ENCODE data around the gene TRIM41.
"Not testable (repeated sequence)": the region's sequence is repeated elsewhere in the genome, so short reads cannot be mapped to it uniquely, and the experiment has no call there.

TRIM41 gene

GRCh38 chr5:181193656-181194055 lies 29.4 kb upstream of the TRIM41 start:
- no peak for DNase-seq

- DNase-seq = no peak
These were observed 28.4 kb upstream of the TRIM41 start for GRCh38 chr5:181194489-181195248.

DNA sequence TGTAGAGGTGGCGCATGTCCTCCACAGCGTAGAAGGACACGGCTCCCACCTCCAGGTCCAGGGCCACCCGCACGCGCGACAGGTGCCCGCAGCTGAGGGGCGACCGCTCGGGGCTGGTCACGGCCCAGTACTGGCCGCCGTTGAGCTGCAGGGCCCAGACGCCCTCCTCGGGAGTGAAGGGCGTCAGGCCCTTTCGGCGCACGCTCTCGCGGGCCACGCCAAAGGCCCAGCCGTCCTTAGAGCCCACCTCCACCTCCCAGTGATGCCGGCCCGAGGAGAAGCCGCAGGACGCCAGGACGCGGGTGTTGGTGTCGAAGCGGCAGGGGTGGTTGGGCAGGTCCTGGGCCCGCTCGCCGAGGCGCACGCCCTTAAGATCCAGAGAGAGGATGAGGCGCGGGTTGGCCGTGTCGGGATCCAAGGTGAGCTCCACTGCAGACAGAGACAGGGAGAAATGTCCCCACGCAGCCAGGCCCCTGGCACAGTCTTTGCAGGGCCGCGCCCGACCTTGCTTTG lies 27.8 kb upstream of the TRIM41 start:
- no peak for DNase-seq

DNA sequence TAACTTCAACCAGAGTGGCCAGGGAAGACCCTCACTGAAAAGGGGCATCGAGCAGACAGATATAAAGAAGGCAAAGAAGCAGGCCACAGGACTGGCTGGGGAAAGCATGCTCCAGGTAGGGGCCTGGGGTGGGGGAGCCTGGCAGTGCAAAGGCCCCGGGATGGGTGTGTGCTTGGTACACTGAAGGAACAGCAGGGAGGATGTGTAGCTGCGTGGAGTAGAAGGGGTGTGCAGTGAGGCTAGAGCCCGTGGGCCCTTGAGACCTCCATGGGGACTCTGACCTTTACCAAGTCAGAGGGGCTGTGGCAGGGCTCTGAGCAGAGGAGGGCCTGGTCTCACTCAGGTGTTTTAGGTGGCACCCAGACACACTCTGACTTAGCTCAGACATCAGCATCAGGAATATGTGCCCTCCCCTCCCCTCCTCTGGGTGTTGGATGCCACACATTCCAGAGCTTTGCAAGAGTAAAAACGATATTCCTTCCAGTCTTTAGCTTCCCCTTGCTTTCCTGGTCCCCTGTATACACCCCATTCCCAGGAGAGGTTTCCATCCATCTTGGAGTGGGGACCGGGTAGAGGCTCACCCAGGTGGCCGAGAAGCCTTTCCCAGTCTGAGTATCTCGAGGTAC lies 25.6 kb upstream of the TRIM41 start:
- DNase-seq = no peak

DNA sequence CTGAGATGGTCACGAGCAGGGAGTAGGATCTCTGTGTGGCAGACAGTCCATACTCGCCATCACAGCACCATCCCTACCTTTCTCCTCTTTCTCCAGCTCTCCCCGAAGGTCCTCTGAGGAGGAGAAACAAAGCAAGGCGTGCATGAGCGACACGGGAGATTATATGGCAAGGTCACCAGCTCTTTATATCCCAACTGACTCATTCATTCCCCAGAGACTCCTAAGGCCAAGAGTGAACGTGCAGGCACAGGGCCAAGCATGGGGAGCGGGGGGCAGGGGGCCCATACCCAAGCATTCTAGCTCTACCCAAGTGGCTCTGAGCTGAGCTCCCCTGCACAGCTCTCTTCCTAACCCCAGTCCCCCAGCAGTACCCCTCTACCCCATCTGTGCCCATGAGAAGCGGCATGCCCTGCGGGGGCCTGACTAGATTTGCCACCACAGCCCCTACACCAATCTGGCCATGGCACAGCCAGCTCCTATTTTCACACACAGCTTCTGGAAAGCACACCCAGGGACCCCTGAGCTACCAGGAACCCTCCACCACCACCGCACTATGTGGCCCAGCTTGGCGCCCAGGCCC lies 24.9 kb upstream of the TRIM41 start:
- no peak for DNase-seq

GRCh38 chr5:181198905-181199519 lies 24.1 kb upstream of the TRIM41 start:
- DNase-seq = no peak

DNA sequence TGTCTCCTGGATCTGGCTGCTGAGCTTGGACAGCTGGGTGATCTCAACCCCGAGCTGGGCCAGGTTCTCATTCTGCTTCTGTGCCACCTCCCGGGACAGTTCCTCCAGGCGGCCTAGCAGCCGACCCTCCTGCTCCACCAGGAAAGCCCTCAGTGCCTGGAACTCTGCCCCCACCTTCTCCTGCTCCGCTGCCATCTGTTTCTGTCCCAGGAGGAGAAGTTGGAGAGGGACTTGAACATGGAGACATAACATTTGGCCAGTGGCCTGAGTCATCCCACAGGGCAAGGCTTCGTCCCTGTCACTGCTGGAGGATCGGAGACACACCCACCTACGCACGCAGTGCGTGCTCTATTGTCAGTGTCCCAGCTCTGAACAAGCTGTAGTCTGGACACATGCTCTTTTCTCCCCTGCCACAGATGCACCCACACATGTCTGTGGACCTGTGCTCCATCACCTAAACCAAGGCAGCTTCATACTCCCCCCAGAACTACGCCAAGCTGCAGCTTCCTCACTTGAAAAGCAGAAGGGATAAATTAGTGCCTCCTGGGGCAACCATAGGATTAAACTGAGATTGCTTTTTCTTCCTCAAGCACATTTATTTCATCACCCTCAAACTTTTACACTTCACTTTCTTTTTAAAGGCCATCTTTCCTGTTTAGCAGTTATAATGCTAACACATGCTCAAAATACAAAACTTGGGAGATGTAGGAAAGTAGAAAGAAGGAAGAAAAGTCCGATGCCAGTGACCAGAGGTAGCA lies 23.0 kb upstream of the TRIM41 start:
- no peak for DNase-seq

DNA sequence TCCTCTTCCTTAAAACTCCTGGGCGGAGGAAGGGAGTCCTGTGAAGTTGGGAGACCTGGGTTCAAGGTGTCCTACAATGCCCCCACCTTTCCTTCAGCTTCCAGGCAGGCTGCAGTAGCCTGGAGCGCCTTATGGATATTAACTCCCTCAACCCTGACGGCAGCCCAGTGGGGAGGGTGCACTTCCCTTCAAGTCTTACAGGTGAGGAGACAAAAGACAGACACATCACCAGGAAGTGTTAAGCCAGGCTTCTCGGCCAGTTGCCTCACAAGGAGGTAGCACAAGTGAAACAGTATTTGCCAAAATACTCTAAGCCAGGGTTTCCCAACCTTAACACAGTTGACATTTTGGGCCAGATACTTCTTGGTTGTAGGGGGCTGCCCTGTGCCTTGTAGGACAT lies 22.3 kb upstream of the TRIM41 start:
- DNase-seq = no peak

DNA sequence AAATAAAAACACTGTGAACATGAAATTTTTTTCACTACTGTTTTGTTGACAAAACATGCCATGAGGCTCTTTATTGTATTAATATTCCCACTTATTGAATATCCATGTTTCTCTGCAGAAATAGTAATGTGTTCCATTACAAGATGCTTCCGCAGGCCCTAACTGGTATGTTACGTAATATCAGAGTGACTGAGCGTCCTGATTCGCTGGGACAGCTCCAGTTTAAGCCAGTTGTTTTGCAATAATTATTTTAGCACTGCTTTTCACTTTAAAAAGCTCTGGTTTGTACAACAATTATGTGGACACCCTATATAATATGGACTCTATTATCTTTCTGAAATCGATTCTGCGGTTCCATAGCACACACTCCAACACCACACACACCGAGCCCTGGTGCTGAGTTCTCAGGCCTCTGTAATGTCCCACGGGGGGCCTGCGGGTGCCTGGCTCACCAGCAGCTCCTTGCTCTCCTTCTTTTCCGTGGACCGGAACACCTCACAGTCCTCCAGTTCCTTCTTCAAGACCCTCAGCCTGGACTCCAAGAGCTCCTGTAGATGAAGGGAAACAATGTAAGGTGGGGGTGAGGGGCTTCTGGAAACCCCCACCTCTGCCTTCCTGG lies 19.9 kb upstream of the TRIM41 start:
- DNase-seq = no peak

- DNase-seq = no peak
These were observed 19.3 kb upstream of the TRIM41 start for GRCh38 chr5:181203777-181204112.

DNA sequence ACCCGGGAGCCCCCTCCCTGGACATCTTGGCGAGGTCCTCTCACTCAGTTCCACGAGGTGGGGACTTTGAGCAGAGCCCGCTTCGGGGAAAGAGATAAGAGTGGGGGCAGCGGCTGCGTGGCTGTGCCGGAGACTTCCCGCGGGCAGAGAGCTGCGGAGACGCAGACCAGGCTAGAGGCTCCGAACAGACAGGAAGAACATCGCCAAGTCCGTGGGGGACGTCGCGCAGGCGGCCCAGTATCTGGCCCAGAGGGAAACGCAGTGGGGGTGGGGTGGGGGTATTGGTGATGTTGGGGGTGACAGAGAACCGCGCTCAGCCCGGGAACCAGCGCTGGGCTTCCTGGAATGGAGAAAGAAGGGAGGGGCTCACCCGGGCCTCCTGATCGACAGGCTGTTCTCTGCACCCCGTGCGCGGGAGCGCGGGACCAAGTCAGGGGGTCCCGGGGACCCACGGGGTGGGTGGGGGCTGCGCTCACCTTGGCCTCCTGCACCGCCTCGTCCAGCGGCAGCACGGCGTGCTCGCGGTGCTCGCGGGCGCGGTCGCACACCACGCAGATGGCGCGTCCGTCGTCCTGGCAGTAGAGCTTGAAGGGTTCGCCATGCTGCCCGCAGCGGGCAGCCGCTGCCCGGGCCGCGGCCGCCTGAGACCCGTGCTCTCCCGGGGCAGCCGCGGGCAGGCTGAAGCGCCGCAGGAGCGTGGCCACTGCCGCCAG lies 18.8 kb upstream of the TRIM41 start:
- no peak for DNase-seq

GRCh38 chr5:181204826-181205760 lies 18.0 kb upstream of the TRIM41 start, which contains the start of gene TRIM7:
TSS of gene TRIM7 (minus strand) at chr5:181205196. CDS start at chr5:181205110, 86 bp downstream.
- DNase-seq = no peak

GRCh38 chr5:181205761-181206649 lies 17.1 kb upstream of the TRIM41 start:
- DNase-seq = no peak

DNA sequence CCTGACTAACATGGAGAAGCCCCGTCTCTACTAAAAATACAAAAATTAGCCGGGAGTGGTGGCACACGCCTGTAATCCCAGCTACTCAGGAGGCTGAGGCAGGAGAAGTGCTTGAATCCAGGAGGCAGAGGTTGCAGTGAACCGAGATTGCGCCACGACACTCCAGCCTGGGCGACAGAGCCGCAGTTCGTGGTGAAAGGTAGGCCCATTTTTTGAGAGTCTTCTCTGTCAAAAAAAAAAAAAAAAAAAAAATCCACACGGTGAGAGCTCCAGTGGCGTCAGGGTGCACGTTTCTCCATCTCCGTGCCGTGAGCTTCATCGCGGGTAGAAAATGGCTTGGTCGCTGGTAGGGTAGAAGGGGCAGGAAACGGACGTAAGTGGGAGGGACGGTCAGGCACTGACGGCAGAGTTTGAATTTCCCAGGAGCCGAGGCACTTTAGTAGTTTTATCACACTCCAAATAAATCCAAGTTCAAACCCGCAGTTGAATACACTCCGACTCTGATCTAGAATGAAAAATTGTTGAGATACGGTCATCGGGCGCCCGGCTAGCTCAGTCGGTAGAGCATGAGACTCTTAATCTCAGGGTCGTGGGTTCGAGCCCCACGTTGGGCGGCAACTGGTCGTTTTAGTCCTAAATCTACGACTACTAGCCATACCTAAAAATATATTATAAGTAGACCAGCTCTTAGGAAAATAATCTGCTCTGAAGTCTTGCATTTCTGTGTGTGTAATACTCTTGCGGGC lies 15.7 kb upstream of the TRIM41 start:
- no peak for DNase-seq

GRCh38 chr5:181207960-181208253 lies 15.2 kb upstream of the TRIM41 start:
- no peak for DNase-seq

- DNase-seq = not testable (repeated sequence)
These were observed 14.1 kb upstream of the TRIM41 start for GRCh38 chr5:181209006-181209405.

- DNase-seq = not testable (repeated sequence)
These were observed 12.9 kb upstream of the TRIM41 start for GRCh38 chr5:181210148-181210547.

DNA sequence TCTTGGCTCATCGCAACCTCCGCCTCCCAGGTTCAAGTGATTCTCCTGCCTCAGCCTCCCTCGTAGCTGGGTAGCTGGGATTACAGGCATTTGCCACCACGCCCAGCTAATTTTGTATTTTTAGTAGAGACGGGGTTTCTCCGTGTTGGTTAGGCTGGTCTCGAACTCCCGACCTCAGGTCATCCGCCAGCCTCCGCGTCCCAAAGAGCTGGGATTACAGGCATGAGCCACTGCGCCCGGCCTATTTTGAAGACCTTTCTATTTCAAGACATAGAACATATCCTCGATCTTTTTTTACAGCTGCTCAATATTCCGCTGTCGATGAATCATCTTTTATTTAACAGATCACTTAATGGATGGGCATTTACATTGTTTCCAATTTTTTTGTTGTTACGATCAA lies 12.4 kb upstream of the TRIM41 start:
- DNase-seq = not testable (repeated sequence)

GRCh38 chr5:181211208-181211607 lies 11.9 kb upstream of the TRIM41 start:
- no peak for DNase-seq
